GM21515 (cell line): ENCODE measurements around the gene TTLL11.

Source experiments
- ATAC-seq: cut with Tn5 transposase; IDR thresholded peaks from one replicate; pipeline ENCODE4 v1.9.1; 2021; ENCODE audit not compliant: unreplicated experiment

The TTLL11 gene

GRCh38 chr9:122092611-122093506 lies at the start of gene TTLL11:
TTLL11 (minus strand) TSS chr9:122093308; CDS start chr9:122093148, 160 bp downstream.
- ATAC-seq = peak; percentile 88

- no peak for ATAC-seq
These were observed 48.6 kb upstream of the TTLL11 start for GRCh38 chr9:122141671-122142070.

GRCh38 chr9:122140368-122141193 lies 47.5 kb upstream of the TTLL11 start:
- no peak for ATAC-seq

GRCh38 chr9:122138560-122139268 lies 45.6 kb upstream of the TTLL11 start:
- ATAC-seq = no peak

GRCh38 chr9:122135529-122135859 lies 42.4 kb upstream of the TTLL11 start:
- ATAC-seq = no peak

GRCh38 chr9:122134822-122135528 lies 41.9 kb upstream of the TTLL11 start:
- no peak for ATAC-seq

- ATAC-seq = no peak
These were observed 41.0 kb upstream of the TTLL11 start for GRCh38 chr9:122133984-122134535.

GRCh38 chr9:122133263-122133983 lies 40.3 kb upstream of the TTLL11 start:
- no peak for ATAC-seq

GRCh38 chr9:122132539-122132938 lies 39.4 kb upstream of the TTLL11 start:
- no peak for ATAC-seq

GRCh38 chr9:122131401-122132001 lies 38.4 kb upstream of the TTLL11 start:
- ATAC-seq = no peak

GRCh38 chr9:122130837-122131236 lies 37.7 kb upstream of the TTLL11 start:
- no peak for ATAC-seq

- ATAC-seq = no peak
These were observed 36.9 kb upstream of the TTLL11 start for GRCh38 chr9:122129969-122130368.

GRCh38 chr9:122128969-122129343 lies 35.8 kb upstream of the TTLL11 start:
- ATAC-seq = no peak

- no peak for ATAC-seq
These were observed 35.2 kb upstream of the TTLL11 start for GRCh38 chr9:122128007-122128968.

GRCh38 chr9:122127396-122127798 lies 34.3 kb upstream of the TTLL11 start:
- no peak for ATAC-seq

- ATAC-seq = no peak
These were observed 33.5 kb upstream of the TTLL11 start for GRCh38 chr9:122126331-122127261.
